HG03095 (cell line): ENCODE measurements around the gene LDLRAP1.

Source experiments
- ATAC-seq: cut with Tn5 transposase; IDR thresholded peaks from one replicate; pipeline ENCODE4 v1.9.1; 2021; ENCODE audit warnings: moderate library complexity; ENCODE audit not compliant: unreplicated experiment

Gene LDLRAP1

DNA sequence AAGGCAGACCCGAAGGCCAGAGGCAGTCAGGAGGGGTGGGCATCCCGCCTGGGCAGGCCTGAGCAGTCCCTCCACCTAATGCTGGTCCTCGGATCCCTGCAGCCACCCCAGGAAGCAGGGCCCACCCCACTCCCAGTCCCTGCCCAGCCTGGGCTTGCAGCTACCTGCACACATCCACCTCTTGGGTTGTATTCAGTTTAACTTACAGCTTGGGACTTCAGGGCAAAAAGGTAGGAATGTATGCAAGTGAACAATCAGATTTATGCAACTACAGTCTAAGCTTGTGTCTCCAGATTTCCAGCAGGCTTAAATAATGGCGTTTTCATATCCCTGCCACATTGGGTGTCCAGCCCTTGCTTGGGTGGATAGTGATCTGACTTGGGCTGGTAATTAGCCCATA lies 17.4 kb downstream of the LDLRAP1 start:
- no peak for ATAC-seq

DNA sequence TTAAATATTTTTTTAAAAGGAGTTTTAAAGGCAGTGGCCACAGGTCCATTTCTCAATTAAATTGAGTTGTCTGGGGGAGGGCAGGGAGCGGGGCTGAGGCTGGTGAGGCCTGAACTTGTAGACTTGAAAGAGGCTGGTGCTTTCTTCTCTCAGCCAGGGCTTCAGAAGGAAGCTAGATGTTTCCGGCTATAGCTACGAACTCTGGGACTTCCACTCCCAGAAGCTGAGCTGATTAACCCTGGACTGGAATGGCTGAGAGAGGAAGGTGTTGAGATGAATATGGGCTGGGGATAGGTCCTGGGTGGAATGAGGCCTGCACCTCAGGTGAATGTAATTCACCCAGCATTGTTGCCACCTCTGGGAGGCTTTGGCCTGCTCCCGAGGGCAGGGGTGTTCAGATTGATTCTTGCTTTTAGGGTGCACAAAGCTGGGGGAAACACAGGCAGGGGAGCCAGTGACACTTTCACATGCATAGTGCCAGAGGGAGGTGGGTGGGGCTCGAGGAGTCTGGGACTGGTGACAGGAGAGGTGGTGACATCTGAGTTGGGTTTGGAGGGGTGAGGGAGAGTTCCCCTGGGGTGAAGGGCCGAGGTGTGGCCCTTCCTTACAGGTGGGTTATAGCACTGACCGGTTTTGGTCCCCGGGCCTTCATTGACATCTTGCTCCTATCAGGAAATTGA lies 18.2 kb downstream of the LDLRAP1 start:
- no peak for ATAC-seq

DNA sequence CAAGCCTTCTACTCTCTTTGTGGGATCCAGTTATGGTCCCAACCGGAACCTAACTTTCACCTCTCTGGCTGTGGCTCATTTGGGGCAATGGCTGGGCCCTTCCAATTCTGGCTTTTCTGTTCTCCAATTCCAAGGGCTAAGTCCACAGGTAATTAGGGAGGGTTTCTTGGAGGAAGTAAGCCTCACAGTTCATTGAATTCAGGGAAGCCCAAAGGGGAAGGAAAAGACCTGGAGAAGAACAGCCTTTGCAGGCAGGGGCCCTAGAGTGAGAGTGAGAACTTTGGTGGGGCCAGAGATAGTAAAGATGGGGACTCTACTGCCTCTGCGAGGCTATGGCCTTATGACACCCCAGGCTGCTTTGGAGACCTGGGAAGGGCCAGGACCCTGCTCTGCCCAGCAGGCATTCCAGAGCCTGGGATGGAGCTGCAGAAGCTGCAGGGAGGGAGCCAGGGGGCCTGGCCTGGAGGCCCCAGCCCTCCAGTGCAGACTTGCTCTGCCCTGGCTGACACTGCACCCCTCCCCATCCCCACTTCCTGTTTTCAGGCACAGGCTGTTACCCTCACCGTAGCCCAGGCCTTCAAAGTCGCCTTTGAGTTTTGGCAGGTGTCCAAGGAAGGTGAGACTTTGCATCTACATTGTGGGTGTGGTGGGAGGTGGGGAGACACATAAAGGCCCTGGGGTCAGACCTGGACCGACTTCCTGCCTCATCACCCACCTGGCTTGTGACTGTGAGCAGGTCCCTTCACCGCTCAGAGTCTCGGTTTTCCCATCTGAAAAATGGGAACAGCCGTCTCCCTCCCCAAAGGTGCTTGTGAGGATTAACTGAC lies 18.9 kb downstream of the LDLRAP1 start:
- ATAC-seq: peak; percentile 76

DNA sequence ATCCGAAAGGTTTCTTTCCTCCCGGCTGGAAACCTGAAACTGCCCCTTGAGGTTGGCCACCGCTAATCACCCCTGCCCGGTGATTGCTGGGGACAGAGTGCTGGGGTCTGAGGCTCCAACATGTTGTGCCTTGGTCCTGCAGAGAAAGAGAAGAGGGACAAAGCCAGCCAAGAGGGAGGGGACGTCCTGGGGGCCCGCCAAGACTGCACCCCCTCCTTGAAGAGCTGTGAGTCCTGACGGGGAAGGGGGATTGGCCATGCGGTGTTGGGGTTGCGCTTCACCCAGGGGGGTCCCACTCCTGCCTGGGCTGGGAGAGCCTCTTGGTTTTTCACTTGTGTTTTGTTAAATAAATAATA lies 19.5 kb downstream of the LDLRAP1 start:
- no peak for ATAC-seq

DNA sequence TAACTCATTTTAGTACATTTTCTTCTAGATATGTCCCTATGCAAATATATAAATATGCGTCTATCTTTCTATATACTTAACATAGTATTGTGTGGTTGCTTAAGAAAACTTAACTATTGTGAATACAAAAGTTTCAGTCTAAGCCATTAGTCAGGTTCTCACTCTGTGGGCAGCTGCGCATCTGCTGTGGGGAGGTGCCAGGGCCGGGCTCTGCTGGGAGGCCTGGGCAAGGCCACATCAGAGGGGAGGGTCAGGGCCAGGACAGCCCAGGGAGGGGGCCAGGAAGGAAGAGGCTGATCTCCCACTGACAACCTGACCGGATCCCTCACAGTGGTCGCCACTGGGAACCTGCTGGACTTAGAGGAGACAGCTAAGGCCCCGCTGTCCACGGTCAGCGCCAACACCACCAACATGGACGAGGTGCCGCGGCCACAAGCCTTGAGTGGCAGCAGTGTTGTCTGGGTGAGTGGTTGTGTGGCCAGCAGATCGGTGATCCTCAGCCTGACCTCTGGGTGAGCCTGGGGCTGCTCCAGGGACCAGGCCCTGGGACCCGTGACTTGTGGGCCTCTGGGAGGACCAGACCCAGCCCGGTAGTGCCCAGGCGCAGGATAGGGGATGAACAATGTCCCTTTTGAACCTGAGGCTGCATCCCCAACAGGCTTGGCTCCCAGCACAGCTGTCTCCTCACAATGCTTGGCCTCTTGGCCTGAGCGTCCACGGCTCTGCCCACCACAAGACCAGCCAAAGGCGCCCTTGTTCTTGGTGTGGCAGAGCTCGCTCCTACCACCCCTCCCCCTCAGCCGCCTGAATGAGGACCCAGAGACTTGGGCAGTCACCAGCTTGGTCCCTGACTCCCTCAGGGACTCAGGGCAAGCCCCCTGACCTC lies 20.2 kb downstream of the LDLRAP1 start:
- no peak for ATAC-seq

DNA sequence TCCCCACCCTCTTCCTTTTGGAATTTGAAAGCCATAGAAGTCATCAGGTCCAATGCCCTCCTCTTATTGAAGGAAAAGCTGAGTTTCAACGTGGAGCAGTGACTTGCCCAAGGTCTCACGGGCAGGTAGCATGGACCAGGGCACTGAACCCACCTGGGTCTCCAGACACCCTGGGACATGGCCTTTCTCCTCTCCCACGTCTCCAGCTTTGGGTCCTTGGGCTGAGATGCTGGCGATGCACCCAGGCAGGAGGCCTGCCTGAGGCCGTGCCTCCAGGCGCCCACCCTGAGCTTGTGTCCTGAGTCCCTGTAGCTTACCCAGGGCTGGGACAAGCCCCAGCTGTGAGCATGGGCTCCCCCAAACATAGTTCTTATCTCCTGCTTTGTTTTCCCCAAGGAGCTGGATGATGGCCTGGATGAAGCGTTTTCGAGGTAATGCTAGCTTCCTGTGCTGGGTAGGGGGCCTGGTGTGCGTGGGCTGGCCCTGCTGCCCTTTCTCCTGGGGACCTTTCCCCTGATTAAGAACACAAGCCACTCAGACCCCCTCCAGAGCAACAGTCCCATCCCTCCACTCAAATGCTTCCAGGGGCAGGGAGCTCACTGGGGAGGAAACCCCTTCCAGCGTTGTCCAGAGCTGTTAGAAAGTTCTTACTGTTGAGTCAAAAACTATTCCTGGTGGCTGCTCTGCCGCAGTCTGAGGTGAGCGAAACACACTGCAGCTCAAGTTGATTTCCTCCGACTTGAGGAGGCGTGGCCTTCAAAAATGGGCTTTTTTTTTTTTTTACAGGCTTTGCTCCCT lies 21.6 kb downstream of the LDLRAP1 start:
- no peak for ATAC-seq

DNA sequence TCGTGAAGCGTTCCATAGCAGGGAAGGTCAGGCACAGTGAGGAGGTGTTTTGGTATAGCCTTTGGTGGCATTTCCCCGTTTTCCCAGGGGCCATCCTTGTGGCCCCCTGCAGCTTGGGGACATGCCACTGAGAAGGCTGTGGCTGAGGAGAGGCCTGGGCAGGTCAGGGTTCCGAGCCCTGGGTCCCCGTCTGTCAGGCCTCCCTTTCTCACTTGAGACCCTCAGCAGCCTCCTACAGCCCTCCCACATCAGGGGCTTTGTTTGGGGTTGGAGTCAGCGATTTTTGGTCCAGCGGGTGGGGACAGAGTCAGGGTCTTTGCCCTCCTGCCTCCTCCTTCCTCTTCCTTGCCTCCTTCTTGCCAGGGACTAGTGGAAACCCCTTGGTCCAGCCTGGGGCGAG lies 22.2 kb downstream of the LDLRAP1 start:
- no peak for ATAC-seq

DNA sequence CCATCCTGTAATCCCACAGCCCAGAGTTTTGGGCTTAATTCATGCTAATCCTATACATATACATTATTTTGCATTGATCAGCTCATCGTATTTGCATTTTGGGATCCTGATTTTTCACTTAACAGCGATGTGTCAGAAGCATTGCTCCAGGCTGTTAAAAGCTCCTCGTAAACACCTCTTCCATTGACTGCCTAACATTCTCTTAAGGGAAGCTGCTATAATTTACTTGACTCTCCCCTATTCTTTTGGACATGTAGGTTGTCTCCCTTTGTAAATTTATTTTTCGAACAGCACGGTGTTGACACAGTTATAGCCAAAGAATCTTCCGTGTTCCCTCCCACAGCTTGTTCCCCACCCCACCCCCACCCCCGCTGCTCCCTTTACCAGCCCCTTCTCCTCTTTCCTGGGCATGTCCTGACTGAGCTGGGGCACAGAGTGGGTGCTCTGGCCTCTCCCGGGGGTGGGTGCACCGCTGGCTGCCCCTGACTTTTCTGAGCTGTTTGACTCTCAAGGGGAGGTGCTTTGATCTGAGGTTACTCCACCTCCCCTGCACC lies 22.8 kb downstream of the LDLRAP1 start:
- ATAC-seq: no peak

DNA sequence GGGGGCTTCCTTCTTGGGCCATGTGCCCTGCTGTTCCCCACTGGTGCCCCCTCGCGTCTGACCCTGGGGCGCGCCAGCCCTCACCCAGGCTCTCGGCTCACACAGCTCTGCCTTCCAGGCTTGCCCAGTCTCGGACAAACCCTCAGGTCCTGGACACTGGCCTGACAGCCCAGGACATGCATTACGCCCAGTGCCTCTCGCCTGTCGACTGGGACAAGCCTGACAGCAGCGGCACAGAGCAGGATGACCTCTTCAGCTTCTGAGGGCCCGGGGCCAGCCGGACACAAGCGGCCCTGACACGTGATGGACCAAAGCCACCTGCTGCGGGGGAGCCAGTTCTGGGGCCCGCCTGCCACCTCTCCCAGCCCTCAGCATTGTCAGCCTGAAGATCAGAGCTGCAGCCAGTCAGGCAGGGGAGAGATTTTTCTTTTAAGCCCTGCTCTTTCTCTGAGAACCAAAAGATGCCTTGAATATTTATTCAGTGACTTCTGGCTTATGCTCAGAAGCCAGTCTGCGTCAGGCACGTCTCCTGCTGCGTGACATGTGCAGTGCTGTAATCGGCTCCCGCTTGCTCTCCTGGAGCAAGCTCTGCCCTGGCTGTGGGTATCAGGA lies 23.4 kb downstream of the LDLRAP1 start:
- ATAC-seq: no peak

DNA sequence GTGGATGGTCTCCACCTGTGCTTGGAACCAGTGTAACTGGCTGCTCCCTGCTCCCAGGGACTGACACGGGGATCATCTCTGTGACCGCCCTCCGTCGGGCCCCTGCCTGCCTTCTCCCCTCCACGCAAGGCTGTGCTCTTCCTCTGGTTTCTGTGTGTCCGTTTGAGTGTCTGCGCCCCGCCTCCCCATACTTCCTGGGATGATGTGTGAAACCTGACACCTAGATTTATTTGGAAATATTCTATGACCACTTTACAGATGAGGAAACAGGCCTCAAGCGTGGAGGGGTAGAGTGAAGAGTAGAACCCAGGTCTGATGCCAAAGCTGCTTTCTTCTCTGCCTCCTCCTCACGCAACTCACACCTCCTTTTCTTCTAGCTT lies 24.3 kb downstream of the LDLRAP1 start:
- no peak for ATAC-seq

DNA sequence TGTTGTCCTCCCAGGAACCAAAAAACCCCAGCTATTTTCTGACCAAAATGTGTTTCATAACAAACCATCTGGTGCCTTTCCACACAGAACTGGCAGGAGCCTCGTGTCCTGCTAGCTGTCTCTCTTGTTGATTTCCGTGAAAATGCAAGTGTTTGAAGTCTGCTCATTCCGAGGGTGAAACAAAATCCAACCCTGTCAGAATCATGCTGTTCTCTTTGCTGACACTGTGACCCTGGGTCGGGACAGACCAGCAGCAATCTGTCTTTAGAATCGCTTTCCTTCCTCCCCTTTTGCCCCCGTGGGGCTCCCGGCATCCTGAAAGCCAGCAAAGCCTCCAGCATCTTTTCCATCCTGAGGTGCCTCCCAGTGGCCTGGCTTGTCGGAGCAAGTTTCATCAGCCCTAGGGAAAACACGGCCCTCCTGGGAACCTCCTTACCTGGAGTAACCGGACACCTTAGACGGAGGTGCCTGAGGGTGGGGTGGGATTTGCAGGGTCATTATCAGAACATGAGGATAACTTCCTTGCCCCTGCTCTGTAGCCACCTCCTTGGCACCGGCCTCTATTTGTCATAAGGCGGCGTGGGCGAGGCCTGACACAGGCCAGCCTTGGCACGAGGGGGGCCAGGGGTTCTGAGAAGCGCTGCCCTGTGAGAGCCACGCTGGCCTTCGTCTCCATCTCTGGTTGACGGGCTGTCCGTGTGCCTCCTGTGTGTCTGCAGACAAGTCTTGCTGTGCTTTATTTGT lies 24.9 kb downstream of the LDLRAP1 start:
- ATAC-seq: no peak

DNA sequence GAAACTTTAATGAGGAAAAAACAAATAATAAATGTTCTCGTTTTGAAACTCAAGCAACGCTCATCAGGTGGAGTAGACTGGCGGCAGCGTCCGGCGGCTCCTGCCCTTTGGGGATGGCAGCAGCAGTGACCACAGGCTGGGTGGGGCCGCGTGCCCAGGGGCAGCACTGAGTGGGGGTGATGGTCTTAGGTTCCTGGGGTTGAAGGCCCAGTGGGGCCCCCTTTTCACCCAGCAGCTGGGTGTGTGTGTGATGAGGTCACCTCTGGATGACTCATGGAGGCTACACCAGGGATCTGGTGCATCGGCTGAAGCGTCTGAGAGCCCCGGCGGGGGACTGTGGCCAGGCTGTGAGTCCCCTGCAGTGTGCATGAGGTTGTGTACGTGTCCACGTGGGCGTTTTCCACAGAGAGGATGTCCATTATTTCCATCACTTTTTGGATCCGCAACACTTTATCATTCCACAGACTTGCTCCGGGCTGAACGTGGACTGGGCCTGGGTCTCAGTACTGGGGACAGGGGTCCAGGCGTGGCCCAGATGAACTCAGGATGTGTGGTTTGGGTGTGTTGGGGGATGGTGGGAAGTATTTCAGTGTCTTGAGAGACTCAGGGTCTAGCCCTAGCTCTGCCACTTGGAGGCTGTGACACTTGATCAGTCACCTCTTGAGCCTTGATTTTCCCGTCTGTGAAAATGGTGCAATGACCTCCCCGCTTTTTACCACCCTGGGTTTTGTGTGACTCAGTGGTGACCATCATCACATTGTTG lies 25.6 kb downstream of the LDLRAP1 start:
- ATAC-seq: no peak

DNA sequence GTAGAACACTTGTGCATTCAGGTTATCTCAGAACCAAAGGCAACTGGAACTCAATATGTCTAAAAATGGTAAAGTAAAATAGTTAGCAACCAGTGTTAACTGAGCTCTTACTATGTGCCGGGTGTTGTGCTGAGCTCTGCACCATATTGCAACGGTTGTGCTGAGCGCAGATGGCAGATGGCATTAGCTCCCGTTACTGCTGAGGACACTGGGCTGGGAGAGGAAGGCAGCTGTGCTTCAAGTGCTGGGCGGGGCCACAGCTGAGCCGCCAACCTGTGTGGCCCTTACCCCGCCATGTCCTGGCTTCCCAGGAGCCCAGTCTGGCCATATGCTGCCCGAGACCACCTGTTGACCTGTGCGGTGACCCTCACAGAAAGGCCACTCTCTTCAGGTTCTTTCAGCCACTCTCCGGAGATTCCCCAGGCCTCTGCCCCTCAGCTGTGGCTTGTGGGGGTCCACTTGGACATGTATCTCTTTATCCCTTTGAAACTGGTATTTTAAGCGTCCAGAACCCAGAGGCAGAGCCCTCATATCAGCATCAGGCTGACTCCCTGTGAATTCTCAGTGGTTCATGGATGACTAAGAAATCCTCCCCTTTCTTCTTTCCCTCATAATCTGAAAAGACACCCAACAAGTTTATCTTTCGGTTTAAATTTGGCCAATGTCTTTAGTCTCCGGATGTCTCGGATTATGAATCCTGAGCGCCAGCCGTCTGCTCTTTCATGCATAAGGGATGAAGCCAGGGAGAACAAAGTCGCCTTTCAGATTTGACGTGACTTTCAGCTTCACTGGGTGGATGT lies 26.4 kb downstream of the LDLRAP1 start:
- no peak for ATAC-seq

DNA sequence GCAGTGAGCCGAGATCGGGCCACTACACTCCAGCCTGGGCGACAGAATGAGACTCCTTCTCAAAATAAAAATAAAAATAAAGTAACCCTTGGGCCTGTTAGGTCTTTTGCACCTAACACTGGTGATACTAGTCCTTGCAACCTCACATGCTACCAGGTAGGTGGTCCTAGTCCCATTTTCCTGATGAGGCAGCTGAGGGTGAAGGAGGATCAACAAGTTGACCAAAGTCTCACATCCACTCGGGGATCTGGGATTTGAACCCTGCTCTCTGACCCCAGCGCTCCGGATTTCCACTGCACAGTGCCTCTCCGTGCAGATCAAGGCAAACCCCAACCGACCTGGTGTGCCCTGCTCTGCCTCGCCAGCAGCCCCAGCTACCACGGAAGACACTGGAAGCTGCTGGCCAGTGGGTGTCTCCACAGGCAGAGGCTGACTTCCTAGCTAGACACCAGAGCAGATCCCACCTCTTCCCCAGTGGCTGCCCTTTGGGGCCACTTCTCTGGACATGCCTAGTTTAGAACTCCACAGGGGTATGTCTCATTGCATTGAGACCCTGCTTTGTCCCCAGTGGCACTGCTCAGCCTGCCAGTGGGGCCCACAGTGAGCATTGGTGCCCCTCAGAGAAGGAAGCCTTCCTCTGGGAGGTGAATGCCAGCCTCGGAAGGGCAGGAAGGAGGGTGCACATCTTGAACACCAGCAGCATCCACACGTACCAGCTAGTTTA lies 27.6 kb downstream of the LDLRAP1 start:
- no peak for ATAC-seq

DNA sequence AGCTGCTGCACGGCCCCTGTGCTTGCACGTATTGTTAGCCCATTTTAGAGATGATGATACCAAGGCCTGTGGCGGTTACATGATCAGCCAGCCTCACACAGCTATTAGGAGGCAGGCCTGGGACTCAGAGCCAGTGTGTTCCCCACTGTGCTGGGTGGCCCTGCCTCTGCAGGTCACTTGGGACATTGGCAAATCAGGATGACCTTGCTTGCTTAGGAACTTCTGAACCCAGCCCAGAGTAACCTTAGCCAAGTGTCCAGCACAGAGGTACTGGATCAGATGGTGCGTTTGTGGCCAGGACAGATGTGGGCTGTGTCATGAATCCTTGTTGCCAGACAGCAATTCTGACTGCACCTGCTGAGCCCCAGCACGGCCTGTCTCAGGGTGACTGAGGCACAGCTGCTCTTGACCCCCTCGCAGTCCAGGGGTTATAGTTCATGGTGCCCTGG lies 28.1 kb downstream of the LDLRAP1 start:
- no peak for ATAC-seq

DNA sequence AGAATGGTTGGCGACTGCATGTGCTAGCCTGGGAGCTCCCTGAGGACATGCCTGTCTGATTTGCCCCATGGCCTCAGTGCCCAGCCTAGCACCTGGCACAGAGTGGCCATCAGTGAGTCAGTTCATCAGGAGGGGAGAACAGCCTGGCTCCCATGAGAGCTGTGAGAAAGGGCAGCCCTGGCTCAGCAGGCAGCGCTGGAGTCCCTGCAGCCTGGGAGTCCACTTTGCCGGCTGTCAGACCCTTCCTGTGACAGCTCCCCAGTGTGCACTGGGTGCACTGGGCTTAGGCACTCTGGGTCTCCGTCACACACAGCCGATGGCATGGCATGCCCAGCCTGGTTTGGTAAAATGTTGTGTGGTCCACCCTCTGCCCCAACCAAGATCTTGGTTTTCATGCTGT lies 28.7 kb downstream of the LDLRAP1 start:
- no peak for ATAC-seq
